Measurements from ENCODE around the gene EVPLL.
"Not testable (repeated sequence)": the region's sequence is repeated elsewhere in the genome, so short reads cannot be mapped to it uniquely, and the experiment has no call there.

EVPLL gene

DNA sequence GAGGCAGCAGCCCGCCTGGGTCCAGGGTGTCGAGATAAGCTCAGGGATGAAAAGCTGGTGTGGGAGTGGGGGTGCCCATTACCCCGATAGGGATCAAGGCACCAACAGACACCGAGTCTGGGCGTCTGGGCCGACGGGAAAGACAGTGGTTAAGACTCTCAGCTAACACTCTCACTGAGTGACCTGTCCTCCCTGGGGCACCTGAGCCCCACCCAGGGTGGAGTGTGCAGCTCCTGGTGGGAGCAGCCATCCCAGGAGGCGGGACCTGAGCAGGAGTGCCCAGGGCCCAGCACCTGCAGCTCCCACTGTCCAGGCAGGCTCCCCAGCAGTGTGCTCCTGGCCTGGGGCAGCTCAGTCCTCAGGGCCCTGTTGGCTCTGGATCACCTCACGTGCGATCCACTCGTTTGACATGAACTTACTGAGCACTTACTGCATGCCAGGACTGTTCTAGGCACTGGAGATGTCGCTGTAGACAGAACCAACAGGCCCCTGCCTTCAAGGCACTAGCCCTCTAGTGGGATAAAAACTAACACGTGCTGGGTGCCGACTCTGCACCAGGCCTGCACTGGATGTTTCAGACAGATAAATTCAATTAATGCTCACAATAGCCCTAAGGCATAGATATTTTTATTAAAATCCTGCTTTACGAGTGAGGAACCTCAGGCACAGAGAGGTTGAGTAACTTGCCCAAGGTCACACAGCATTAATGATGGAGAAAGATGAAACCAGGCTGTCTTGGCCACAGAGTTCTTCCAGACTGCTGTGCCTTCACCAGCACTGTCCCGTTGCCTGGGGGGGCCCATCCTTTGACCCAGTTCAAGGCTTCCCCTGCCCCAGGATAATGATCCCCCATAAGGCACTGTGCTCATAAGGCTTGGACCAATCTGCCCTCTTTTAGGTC is 1.9 kb downstream of the EVPLL start:
- DNase-seq (ENCODE audit: low read depth): no peak

DNA sequence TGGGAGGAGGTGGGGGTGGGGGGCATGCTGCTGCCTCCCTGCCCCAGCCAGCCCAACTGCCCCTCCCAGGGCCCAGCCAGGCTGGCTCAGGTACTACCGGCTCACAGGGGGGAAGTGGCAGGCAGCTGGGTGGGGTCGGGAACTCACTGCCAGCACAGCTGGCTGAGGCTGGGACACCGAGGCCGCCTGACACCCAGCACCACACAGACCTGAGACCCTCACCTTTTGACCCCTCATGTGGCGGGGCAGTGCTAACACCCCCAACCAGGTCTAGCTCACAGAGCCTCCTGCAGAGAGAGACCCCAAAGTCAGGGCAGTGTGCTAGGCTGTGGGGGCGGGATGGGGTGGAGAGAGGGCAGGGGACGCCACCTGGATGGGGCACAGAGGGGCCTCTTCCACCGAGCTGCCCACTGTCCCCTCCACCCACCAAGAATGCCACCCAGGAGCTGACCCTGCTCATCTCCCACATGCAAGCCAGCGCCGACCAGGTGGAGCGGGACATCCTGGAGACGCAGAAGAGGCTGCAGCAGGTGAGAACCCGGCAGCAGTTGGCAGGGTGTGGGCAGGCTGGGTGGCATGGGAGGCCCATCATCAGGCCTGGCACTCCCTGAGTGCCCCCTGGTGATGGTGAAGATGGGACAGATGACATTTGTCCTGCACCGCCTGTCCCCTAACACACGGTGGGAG is 3.0 kb downstream of the EVPLL start:
- DNase-seq (ENCODE audit: low read depth): no peak

DNA sequence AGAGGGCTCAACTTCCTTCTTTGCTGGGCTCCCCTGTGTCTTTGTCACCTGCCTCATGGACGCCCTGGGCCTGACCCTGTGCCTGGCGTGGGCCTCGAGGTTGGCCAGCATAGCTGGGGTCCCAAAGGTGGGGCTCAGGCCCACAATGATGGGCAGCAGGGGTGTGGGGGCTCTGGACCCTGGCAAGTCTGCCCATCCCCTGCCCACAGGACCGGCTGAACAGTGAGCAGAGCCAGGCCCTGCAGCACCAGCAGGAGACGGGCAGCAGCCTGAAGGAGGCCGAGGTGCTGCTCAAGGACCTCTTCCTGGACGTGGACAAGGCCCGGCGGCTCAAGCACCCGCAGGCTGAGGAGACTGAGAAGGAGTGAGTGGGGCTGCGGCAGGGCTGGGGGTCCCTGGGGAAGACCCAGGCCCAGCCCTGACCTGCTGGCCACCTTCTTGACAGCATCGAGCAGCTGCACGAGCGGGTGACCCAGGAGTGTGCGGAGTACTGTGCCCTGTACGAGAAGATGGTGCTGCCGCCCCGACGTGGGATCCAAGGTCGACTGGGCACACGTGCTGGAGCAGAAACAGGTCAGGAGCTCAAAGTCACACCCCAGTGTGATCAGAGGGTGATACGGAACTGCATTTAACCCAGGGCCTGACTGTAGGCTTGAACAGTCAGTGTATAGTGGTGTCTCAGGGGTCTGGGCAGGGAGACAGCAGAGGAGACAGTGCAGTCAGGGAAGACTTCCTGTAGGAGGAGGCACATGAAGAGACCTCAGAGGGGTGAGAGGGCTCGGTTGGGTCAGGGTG is 3.8 kb downstream of the EVPLL start:
- no peak for DNase-seq (ENCODE audit: low read depth)

DNA sequence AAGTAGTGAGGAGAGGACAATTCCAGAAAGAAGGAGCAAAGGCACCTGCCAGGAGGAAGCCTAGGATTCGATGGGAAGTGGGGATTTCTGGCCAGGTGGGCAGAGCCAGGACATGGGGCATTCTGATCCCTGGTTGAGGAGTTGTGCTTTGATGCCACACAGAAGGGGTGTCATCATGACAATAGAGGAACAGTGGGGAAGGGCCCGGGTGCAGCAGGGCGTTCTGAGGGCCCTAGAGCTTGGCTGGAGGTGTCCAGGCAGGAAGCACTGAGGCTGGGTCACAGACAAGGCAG is 4.3 kb downstream of the EVPLL start:
- no peak for DNase-seq (ENCODE audit: low read depth)

DNA sequence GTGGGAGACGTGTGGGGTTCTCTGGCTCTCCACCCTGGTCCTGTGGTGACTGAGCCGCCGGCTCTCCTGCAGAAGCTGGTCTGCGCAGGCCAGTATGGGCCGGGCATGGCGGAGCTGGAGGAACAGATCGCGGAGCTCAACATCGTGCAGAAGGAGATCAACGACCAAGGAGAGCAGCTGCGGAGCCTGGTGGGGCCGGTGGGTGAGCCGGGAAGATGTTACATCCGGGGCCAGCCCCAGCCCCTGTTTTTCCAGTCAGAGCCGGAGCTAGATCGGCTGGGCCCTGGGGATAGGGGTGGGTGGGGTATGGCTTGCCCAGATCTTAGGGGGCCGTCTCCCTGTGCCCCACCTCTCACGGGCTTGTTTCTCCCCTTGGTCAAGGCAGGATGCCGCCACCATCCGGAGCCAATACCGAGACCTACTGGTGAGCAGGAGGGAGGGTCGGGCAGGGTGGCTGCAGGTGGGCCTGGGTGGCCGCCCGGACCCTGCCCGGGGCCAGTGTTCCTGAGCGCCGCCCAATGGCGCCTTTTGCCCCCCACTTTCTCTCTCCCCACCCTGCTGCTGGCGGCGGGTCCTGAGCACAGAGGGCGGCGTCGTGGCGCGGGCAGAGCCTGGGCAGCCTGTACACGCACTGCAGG is 5.0 kb downstream of the EVPLL start:
- no peak for DNase-seq (ENCODE audit: low read depth)

DNA sequence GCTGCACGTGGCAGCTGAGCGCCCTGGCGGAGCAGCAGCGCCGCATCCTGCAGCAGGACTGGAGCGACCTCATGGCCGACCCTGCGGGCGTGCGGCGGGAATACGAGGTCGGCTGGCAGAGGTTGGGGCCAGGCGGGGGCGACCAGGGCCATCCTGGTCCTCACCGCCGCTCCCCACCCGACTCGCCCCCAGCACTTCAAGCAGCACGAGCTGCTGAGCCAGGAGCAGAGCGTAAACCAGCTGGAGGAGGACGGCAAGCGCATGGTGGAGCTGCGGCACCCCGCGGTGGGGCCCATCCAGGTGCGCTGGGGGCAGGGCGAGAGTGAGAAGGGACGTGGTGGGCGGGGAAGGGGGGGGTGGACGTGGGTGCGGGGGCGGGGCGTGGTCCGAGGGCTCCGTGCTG is 5.5 kb downstream of the EVPLL start:
- not testable (repeated sequence) for DNase-seq (ENCODE audit: low read depth)

DNA sequence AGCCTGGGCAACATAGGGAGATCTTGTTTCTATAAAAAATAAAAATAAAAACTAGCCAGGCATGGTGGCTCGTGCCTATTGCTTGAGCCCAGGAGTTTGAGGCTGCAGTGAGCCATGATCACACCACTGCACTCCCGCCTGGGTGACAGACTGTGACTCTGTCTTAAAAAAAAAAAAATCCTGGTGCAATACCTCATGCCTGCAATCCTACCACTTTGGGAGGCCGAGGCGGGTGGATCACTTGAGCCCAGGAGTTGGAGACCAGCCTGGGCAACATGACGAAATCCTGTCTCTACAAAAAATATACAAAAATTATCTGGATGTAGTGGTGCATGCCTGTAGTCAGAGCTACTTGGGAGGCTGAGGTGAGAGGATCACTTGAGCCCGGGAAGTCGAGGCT is 6.7 kb downstream of the EVPLL start:
- not testable (repeated sequence) for DNase-seq (ENCODE audit: low read depth)

DNA sequence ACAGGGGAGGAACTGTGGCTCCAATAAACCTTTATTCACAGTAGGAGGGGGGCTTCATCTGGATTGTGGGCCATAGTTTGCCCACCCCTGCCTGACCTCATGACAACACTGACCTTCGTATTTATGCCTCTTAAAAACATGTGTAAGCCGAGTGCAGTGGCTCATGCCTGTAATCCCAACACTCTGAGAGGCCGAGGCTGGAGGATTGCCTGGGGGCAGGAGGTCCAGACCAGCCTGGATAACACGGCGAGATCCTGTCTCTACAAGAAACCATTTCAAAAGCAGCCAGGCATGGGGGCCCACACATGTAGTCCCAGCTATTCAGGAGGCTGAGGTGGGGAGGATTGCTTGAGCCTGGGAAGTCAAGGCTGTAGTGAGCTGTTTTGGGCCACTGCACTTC is 10.0 kb downstream of the EVPLL start:
- DNase-seq (ENCODE audit: low read depth): not testable (repeated sequence)

DNA sequence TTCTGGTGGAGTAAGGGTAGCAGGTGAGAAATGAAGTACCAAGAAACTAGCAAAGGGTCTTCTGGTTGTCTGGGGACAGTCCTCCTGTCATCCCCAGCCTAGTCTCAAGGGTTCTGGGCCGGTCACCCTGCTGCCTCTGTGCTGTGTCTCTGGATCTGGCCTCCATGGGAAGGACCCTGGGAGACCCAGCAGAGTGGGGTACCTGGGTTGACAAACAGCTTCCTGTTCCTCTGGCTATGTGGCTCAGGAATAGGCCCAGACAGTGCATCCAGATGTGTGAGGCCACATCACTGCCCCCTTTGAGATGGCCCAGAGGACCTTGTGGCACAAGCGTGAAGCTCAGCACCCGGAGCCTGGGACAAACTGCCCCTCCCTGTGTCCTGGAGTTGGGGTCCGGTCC is 10.7 kb downstream of the EVPLL start:
- not testable (repeated sequence) for DNase-seq (ENCODE audit: low read depth)

DNA sequence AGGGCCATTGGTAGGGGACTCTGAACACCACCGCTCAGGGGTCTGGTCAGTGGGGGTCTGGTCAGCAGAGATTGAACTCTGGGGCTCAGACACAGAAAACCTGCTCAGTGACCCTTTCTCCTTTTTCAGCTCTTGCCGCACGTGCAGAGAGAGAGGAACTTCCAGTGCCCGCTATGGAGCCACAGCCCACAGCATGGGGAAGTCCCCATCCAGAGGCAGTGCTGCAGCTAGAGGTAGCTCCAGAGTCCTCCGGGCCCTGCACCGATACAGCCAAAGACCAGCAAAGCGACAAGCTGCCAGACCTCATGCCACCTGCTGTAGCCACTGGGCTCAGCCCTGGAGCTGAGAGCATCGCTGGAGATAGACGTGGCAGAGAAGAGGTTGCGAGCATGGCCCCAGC is 11.2 kb downstream of the EVPLL start:
- not testable (repeated sequence) for DNase-seq (ENCODE audit: low read depth)

DNA sequence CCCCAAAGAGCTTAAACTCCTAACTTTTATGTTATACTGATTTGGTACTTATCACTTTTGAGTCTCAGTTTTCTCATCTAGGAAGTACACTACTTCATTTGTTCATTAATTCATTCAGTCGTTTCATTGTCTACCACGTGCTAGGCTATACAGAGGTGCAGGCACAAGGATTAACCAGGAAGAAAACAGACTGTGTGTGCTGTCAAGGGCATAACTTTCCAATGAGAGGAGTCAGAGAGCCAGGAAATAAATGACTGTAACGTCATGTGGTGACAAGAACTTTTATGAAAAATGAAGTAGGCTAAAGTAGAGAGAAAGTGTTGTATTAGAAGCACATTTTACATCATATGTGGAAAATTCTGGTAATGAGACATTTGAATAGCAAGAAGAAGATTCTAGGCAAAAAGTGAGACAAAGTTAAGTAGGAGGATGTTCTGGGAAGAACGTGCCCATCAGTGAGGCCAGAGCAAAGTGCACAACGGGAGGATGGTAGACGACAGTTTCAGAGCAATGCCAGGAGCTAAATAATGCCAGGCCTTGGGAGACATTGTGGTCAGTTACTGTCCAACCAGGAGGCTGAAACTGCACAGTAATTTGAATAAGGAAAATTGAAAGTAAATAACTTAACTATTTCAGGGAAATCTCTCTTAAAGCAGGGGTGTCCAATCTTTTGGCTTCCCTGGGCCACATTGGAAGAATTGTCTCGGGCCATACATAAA is 24.5 kb downstream of the EVPLL start:
- DNase-seq (ENCODE audit: low read depth): not testable (repeated sequence)

DNA sequence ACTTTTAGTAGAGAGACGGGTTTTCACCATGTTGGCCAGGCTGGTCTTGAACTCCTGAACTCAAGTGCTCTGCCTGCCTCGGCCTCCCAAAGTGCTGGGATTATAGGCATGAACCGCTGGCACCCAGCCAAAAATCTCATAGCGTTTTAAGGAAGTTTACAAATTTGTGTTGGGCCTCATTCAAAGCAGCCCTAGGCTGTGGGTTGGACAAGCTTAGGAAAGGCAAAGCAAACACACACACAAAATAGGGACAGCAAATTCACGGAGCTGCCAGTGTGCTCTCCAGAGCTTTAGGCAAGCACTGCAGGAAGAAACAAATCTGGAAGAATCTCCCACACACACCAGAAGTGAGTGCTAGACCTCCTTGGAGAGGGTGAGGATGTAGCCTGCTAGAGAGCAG is 25.6 kb downstream of the EVPLL start:
- DNase-seq (ENCODE audit: low read depth): not testable (repeated sequence)

DNA sequence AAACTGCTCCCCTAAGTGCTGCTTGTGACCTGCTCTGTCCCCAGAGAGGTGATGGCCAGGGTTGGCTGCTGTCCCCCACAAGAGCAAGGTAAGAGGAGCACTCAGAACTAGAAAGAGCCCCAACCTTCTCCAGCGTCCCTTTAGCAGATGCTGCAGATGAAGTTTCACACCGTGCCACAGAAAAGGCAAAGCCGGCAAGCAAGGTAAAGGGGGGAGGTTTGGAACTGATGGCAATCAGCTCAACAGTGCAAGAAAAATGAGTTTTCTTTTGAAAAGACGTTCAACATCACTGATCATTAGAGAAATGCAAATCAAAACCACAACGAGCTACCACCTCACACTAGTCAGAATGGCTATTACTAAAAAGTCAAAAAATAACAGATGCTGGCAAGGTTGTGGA is 26.0 kb downstream of the EVPLL start:
- not testable (repeated sequence) for DNase-seq (ENCODE audit: low read depth)

DNA sequence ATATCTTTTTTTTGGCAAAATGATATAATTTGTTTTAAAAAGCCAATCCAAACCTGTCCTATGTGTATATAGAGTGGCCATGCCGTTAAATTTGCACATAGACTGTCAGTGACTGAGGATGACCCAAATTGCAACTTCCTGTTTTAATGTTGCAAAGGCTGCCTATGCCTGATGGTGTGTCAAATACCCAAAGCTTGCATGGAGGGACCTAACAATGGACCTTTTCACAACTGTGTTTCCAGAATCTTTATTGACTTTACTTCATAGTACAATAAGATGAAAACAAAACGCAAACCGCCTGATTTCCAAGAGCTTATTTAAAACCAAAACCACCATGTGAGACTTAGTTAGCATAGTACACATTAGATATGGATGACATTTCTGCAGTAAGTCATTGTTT is 31.3 kb downstream of the EVPLL start:
- not testable (repeated sequence) for DNase-seq (ENCODE audit: low read depth)

DNA sequence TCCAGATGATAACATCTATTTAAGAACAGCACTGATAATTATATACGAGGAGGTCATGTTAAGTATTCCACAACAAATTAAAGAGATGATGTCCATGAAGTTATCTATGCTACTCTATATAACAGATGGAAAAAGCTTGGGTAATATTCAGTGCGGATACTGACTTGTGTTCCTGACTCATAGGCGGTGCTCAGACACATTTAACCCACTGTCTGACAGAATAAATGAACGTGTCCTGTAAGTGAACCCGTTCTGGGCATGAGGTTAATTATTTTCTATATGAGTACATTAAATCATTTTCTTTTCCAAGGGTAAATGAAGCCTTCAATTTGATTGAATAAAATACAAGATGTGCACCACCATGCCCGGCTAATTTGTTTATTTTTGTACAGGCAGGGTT is 31.7 kb downstream of the EVPLL start:
- DNase-seq (ENCODE audit: low read depth): not testable (repeated sequence)

DNA sequence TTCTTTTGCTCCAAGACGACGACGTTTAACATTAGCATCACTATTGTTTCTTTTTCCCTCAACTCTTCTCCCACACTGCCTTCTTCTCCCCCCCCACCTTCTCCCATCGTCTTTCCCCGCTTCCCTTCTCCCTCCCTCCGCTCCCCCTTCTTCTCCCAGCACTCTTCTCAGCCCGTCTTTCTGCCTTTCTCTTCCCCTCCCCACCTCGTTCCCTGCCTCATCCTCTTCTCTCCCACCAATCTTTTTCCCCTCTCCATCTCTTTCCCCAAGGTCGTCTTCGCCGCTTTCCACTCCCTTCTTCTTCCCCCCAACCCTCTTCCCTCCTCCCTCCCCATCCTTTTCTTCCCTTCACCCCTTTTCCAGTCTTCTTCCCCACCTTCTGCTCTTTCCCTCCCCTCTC is 33.2 kb downstream of the EVPLL start:
- not testable (repeated sequence) for DNase-seq (ENCODE audit: low read depth)

DNA sequence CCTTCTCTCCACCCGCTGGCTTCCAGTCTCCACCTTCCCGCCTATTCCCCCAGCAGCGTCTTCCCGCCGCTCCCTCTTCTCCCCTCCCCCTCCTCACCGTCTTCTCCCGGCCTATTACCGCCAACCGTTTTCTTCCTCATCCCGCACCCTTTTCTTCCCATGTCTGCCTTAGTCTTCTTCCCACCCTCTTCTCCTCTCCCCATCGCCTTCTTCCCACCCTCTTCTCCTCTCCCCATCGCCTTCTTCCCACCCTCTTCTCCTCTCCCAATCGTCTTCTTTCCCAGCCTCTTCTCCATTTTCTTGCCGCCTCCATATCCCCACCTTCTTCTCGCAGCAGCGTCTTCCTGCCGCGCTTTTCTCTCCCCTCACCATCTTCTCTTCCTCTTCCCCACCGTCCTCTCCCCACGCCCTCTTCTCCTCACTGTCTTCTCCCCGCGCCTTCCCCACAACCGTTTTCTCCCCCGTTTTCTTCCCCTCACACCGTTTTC is 33.8 kb downstream of the EVPLL start:
- not testable (repeated sequence) for DNase-seq (ENCODE audit: low read depth)

DNA sequence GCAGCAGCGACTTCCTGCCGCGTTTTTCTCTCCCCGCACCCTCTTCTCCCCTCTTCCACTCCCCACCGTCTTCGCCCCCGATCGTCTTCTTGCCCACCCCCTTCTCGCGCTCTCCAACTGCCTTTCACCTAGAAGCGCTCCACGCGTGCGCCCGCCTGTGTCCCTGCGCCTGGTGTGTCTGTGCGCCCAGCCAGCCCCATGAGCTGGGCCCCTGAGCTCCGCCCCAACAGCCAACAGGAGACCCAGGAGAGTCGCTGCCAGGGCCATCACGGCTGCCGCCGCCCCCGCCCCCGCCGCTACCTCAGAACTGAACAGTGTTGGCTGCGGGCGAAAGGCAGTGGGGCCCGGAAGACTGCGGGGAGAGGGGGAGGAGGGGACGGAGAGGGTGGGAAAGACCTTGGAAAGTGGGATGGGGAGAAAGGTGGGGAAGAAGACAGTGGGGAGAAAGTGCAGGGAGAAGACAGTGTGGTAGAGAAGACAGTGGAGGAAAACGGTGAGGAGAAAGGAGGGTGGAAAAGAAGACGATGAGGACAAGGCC is 34.5 kb downstream of the EVPLL start:
- not testable (repeated sequence) for DNase-seq (ENCODE audit: low read depth)

DNA sequence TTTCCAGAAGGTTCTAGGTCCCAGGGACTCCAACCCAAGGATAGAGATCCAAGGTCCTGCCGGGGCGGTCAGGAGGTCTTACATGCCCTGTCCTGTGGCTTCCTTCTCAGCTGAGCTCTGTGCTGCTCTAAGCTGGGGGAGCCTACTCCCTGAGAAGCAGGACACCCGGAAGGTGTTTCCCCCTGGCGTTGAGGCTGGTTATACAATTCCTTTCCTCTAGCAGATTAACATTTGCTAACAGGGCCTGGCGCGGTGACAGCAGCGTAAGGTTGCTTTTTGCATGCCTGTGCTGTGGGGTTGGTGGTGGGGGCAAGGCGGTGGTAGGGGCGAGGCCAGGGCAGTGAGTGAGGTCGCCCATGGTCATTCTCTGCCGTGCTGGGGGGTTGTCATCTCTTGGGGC is 43.9 kb downstream of the EVPLL start:
- DNase-seq (ENCODE audit: low read depth): not testable (repeated sequence)

DNA sequence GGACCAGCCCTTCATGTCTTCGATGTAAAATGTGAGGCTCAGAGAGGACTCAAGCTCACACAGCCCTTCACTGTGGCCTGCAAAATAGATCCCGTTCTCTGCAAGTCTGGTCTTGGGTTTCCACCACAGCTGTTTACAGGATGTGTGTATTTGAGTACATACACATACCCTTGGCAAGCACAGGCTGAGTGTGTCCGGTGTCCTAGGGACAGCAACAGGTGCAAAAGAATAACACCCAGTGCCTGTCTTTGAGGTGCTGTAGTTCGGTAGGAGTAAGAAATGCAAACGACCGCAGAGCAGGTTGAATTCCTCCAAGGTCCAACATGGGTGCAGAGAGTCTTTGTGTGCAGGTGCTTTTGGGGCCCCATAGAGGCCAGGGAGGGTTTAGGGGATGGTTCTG is 44.9 kb downstream of the EVPLL start:
- not testable (repeated sequence) for DNase-seq (ENCODE audit: low read depth)

DNA sequence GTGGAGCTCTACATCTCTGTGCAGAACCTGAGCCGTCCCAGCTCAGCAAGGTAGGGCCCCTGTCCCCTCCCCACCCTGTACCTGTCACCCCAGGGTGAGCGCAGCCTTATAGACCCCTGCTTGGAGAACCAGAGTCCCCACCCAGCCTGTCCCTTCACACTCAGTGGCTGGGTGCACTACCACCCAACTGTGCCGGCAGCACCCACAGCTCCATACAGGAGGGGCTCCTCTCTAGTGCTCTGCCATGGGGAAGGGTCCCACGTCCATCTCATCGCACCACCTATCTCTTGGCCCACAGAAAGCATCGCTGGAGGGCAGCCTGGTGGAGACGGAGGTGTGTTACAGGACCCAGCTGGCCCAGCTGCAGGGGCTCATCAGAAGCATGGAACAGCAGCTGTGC is 45.4 kb downstream of the EVPLL start:
- DNase-seq (ENCODE audit: low read depth): not testable (repeated sequence)
